ENCODE data around the gene ALKBH4. TPM values are rescaled to one million over a fixed set of nuclear protein-coding genes. Genes with fewer than 3 reads are reported as not detected.
"Not testable (repeated sequence)": the region's sequence is repeated elsewhere in the genome, so short reads cannot be mapped to it uniquely, and the experiment has no call there.

The ALKBH4 gene
- 10 to 100 TPM in 3 of 5 donors, 1 to 10 TPM in 2; 5.6 to 13.5 (median 12.2) TPM for total RNA-seq
- 10.2 TPM for total RNA-seq (2013)
- total RNA-seq, result 3.0 to 17.4 (median 8.9) reads per million in 29 experiments

DNA sequence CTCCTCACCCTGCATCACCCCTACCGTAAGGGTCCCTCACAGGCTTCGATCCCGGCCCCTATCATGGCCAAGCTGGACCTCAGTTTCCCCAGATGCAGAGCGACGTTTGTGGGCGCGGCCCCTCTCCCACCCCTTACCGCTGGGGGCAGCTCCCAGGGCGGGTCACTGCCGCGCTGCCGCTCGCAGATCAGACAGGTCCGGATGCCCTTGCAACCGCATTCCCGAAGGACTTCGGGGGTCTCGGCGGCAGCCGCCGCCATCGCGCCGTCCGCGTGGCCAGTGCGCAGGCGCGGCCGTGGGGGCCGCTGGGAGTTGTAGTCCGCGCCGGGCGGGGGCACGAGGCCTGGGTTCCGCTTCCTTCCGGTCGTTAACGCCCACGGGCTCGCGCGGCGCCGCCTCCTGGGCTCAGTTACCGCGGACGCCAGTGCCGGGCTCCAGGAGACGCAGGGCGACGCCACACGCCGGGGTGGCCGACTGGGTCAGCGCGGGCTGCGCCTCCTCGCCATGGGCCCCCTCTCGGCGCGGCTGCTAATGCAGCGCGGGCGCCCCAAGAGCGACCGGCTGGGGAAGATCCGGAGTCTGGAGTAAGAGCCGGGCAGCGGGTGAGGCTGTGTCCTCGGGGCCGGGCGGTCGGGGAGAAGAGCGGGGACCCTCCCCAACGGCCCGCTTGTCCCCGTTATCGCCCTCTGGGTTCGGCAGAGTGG is at the start of gene ALKBH4, which contains the start of gene LRWD1:
Gene ALKBH4 (minus strand): TSS at position 287 of the 704 bp plus-strand sequence. CDS start 27 bp downstream, at position 260.
Gene LRWD1 (plus strand): TSS at position 408 of the 704 bp plus-strand sequence. CDS start 97 bp downstream, at position 505.
- H3K4me1 ChIP-seq (ENCODE audit: control insufficient read depth in 1 of 2, extremely low read depth in 1 of 2, insufficient read depth in 2 of 2, low read length in 2 of 2), result peaks cover 14 to 43% of the 10 kb centered on the region in 2 experiments
- H3K27me3 Mint-ChIP-seq, result no peaks in the 10 kb centered on the region
- H3K27ac Mint-ChIP-seq, result peak within 1 kb of the TSS; percentile 63 to 87
- ChIA-PET CTCF (interaction anchor here (0.6 to 1.6 kb wide), 9 partner anchors 15 to 102 kb away, joined by 3 to 6 read pairs (median 3); no protein-coding TSS in a partner anchor), POLR2A (interaction anchor here in 1 of 2 donors (0.6 kb wide), 1 partner anchor 23 kb away, joined by 9 read pairs; no protein-coding TSS in a partner anchor)
- peaks cover 34 to 40% (median 37%) of the 10 kb centered on the region in 3 donors for H3K4me1 Mint-ChIP-seq
- H3K4me3 Mint-ChIP-seq, result peak within 1 kb of the TSS; percentile 89 to 90 (median 89)
- H3K36me3 Mint-ChIP-seq, result no peaks in the 10 kb centered on the region
- peaks cover 15 to 23% of the 10 kb centered on the region in 2 donors for H3K36me3 ChIP-seq (ENCODE audit: control insufficient read depth in 2 of 2, extremely low read depth in 1 of 2, insufficient read depth in 1 of 2, low read length in 1 of 2)
- H3K9me3 ChIP-seq, result no peaks in the 10 kb centered on the region
- peak within 1 kb of the TSS; percentile 47 for H3K27ac ChIP-seq (ENCODE audit: low read length)
- no peaks in the 10 kb centered on the region for H3K27me3 ChIP-seq (replicated peaks in 1 of 2; ENCODE audit: control insufficient read depth in 2 of 2, extremely low read depth in 1 of 2, insufficient read depth in 2 of 2, low read length in 1 of 2)
- DNase-seq (peak; percentile 79 to 96 (median 88)), ATAC-seq (replicated peaks in 1 of 4) (peak; percentile 97 to 99 (median 97))
- H3K4me3 ChIP-seq (ENCODE audit: control insufficient read depth in 1 of 2, extremely low read depth in 1 of 2, low read length in 1 of 2), result peak within 1 kb of the TSS; percentile 93 to 95
- H3K9me3 Mint-ChIP-seq, result no peaks in the 10 kb centered on the region
- WGBS (ENCODE audit: insufficient coverage), result under 1% methylated on average over 81 of the region's 81 CpGs

DNA sequence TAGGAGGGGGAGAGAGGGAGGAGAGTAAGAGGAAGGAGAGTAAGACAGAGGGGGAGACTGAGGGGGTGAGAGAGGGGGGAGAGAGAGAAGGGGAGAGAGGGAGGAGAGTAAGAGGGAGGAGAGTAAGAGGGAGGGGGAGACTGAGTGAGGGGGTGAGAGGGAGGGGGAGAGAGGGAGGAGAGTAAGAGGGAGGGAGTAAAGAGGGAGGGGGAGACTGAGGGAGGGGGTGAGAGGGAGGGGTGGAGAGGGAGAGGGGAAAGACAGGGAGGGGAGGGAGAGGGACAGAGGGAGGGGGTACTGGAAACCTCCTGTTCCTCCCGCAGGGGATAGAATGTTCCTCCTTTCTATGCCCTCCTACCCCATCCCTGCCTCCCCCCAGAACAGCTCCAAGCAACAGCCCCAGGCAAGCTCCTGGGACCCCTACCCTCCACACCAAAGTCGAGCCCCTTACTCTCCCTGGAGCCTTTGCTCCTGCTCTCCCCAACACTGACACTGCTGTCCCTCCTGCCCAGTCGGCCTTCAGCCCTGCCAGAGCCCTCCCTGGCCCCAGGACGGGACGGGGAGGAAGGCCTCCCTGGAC is 48.1 kb upstream of the ALKBH4 start:
- POLR2A ChIA-PET; H3K9me3 ChIP-seq; H3K27ac Mint-ChIP-seq; H3K4me1 Mint-ChIP-seq; H3K4me3 ChIP-seq (ENCODE audit: control insufficient read depth in 1 of 2, extremely low read depth in 1 of 2, low read length in 1 of 2); CTCF ChIA-PET; H3K27me3 Mint-ChIP-seq; H3K36me3 Mint-ChIP-seq; H3K36me3 ChIP-seq (ENCODE audit: control insufficient read depth in 2 of 2, extremely low read depth in 1 of 2, insufficient read depth in 1 of 2, low read length in 1 of 2); H3K27me3 ChIP-seq (replicated peaks in 1 of 2; ENCODE audit: control insufficient read depth in 2 of 2, extremely low read depth in 1 of 2, insufficient read depth in 2 of 2, low read length in 1 of 2); H3K27ac ChIP-seq (ENCODE audit: low read length); ATAC-seq (replicated peaks in 1 of 4); H3K9me3 Mint-ChIP-seq; H3K4me1 ChIP-seq (ENCODE audit: control insufficient read depth in 1 of 2, extremely low read depth in 1 of 2, insufficient read depth in 2 of 2, low read length in 2 of 2): not testable (repeated sequence)
- peak in 7 of 35 experiments; percentile 1 to 42 (median 7) for DNase-seq
- H3K4me3 Mint-ChIP-seq, result peak overlapping the region in 1 of 3 donors; percentile 63
- WGBS (ENCODE audit: insufficient coverage), result 17% methylated on average over 1 of the region's 5 CpGs

GRCh38 chr7:102511860-102512522 is 47.3 kb upstream of the ALKBH4 start:
- H3K27me3 Mint-ChIP-seq, result not testable (repeated sequence)
- WGBS (ENCODE audit: insufficient coverage), result no CpG with 5 or more reads among the region's 30 CpGs
- H3K4me3 Mint-ChIP-seq, result peak overlapping the region in 1 of 3 donors; percentile 63

DNA sequence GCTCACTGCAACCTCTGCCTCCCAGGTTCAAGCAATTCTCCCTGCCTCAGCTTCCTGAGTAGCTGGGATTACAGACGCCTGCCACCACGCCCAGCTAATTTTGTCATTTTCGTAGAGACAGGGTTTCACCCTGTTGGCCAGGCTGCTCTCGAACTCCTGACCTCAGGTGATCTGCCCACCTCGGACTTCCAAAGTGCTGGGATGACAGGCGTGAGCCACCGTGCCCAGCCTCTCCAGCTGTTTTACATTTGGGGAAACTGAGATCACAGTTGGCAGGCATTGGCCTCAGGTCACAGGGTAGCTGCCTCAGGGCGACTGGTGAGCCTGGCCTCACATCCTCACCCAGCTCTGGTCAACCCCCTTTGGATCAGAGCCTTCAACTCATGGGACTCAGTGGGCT is 45.9 kb upstream of the ALKBH4 start:
- H3K36me3 Mint-ChIP-seq; H3K36me3 ChIP-seq (ENCODE audit: control insufficient read depth in 2 of 2, extremely low read depth in 1 of 2, insufficient read depth in 1 of 2, low read length in 1 of 2); H3K4me1 ChIP-seq (ENCODE audit: control insufficient read depth in 1 of 2, extremely low read depth in 1 of 2, insufficient read depth in 2 of 2, low read length in 2 of 2); H3K9me3 ChIP-seq; ATAC-seq (replicated peaks in 1 of 4); H3K9me3 Mint-ChIP-seq; POLR2A ChIA-PET; H3K27me3 ChIP-seq (replicated peaks in 1 of 2; ENCODE audit: control insufficient read depth in 2 of 2, extremely low read depth in 1 of 2, insufficient read depth in 2 of 2, low read length in 1 of 2); H3K27me3 Mint-ChIP-seq; H3K27ac ChIP-seq (ENCODE audit: low read length); H3K4me3 ChIP-seq (ENCODE audit: control insufficient read depth in 1 of 2, extremely low read depth in 1 of 2, low read length in 1 of 2); CTCF ChIA-PET; DNase-seq; H3K27ac Mint-ChIP-seq; H3K4me1 Mint-ChIP-seq; H3K4me3 Mint-ChIP-seq: not testable (repeated sequence)
- WGBS (ENCODE audit: insufficient coverage), result no CpG with 5 or more reads among the region's 8 CpGs

More at GRCh38 chr7:102511860-102512522, 47.3 kb upstream of the ALKBH4 start:
- ATAC-seq (replicated peaks in 1 of 4), result peak; percentile 85 to 89 (median 86)
- H3K27ac Mint-ChIP-seq; DNase-seq; H3K27ac ChIP-seq (ENCODE audit: low read length); H3K4me1 ChIP-seq (ENCODE audit: control insufficient read depth in 1 of 2, extremely low read depth in 1 of 2, insufficient read depth in 2 of 2, low read length in 2 of 2); H3K36me3 ChIP-seq (ENCODE audit: control insufficient read depth in 2 of 2, extremely low read depth in 1 of 2, insufficient read depth in 1 of 2, low read length in 1 of 2); H3K36me3 Mint-ChIP-seq; H3K4me3 ChIP-seq (ENCODE audit: control insufficient read depth in 1 of 2, extremely low read depth in 1 of 2, low read length in 1 of 2); H3K27me3 ChIP-seq (replicated peaks in 1 of 2; ENCODE audit: control insufficient read depth in 2 of 2, extremely low read depth in 1 of 2, insufficient read depth in 2 of 2, low read length in 1 of 2); H3K4me1 Mint-ChIP-seq; H3K9me3 Mint-ChIP-seq; POLR2A ChIA-PET; CTCF ChIA-PET; H3K9me3 ChIP-seq: not testable (repeated sequence)

GRCh38 chr7:102507410-102508088 is 42.9 kb upstream of the ALKBH4 start:
- H3K36me3 ChIP-seq (ENCODE audit: control insufficient read depth in 2 of 2, extremely low read depth in 1 of 2, insufficient read depth in 1 of 2, low read length in 1 of 2); ATAC-seq (replicated peaks in 1 of 4); H3K27ac ChIP-seq (ENCODE audit: low read length); H3K4me3 Mint-ChIP-seq; H3K27me3 ChIP-seq (replicated peaks in 1 of 2; ENCODE audit: control insufficient read depth in 2 of 2, extremely low read depth in 1 of 2, insufficient read depth in 2 of 2, low read length in 1 of 2); CTCF ChIA-PET; H3K4me3 ChIP-seq (ENCODE audit: control insufficient read depth in 1 of 2, extremely low read depth in 1 of 2, low read length in 1 of 2); H3K4me1 Mint-ChIP-seq; H3K9me3 ChIP-seq; H3K4me1 ChIP-seq (ENCODE audit: control insufficient read depth in 1 of 2, extremely low read depth in 1 of 2, insufficient read depth in 2 of 2, low read length in 2 of 2); H3K27ac Mint-ChIP-seq; POLR2A ChIA-PET; H3K9me3 Mint-ChIP-seq; H3K27me3 Mint-ChIP-seq; DNase-seq; H3K36me3 Mint-ChIP-seq: not testable (repeated sequence)
- WGBS (ENCODE audit: insufficient coverage), result no CpG with 5 or more reads among the region's 8 CpGs
